B cell (primary cell): Measurements from ENCODE around the gene NDRG3. TPM values are rescaled to one million over a fixed set of nuclear protein-coding genes. Genes with fewer than 3 reads are reported as not detected.

Experiments
- ATAC-seq: fragments of 200-7000 bp; cut with Tn5 transposase; one replicate; pipeline ENCODE4 v1.10.0; 2021; ENCODE audit warnings: low read depth, mild to moderate bottlenecking, moderate number of reproducible peaks, moderate library complexity
- CTCF ChIA-PET: fragments of 350-600 bp; sonication (Branson Sonifier 250); formaldehyde crosslinking; loops from one replicate; lab custom pipeline; 2021; ENCODE audit warnings: antibody characterized with exemption, inconsistent platforms; lab: Charles Lee
- POLR2A ChIA-PET: fragments of 350-600 bp; sonication (Branson Sonifier 250); formaldehyde crosslinking; loops from one replicate; lab custom pipeline; 2021; ENCODE audit warnings: antibody characterized with exemption; lab: Charles Lee
- DNase-seq: peaks from one replicate; pipeline ENCODE4 v3.0.0; 2013
- H2AFZ ChIP-seq: 2 replicates; pipeline ENCODE4 v1.6.1; 2012; ENCODE audit warnings: mild to moderate bottlenecking, low read depth, low read length; ENCODE audit not compliant: insufficient read depth, poor library complexity, severe bottlenecking
- H3K27ac ChIP-seq, 2 donors: 1 replicate in 1 of 2; 2 replicates in 1 of 2; pipeline ENCODE4 v1.5.1; 2012 to 2013; ENCODE audit warnings: low read length in 2 of 2, mild to moderate bottlenecking in 2 of 2, moderate library complexity in 1 of 2
- H3K27me3 ChIP-seq, 4 experiments: fragments of 200-600 bp in 1 of 4; sonication (generic) in 1 of 4; replicated peaks in 1 of 4; 1 replicate in 2 of 4; 2 replicates in 2 of 4; pipeline versions ENCODE4 v1.6.1 to v1.7.0; 2013 to 2016; ENCODE audit warnings: low read length in 3 of 4, mild to moderate bottlenecking in 2 of 4, mixed read lengths in 1 of 4, moderate library complexity in 1 of 4; ENCODE audit not compliant: insufficient read depth in 4 of 4, control insufficient read depth in 3 of 4; ENCODE audit errors: control extremely low read depth in 1 of 4
- H3K36me3 ChIP-seq, 2 experiments: replicated peaks in 1 of 2; 1 replicate in 1 of 2; 2 replicates in 1 of 2; pipeline versions ENCODE4 v1.6.1 to v1.7.1; 2013; ENCODE audit warnings: low read length in 1 of 2; ENCODE audit not compliant: insufficient read depth in 2 of 2, control insufficient read depth in 1 of 2; ENCODE audit errors: control extremely low read depth in 1 of 2, extremely low read depth in 1 of 2
- H3K4me1 ChIP-seq, 2 donors: fragments of 200-600 bp in 1 of 2; sonication (generic) in 1 of 2; 1 replicate in 1 of 2; 2 replicates in 1 of 2; pipeline versions ENCODE4 v1.5.1 to v1.6.1; 2013 to 2017; ENCODE audit warnings: low read length in 2 of 2; ENCODE audit not compliant: control insufficient read depth in 2 of 2, insufficient read depth in 2 of 2
- H3K4me2 ChIP-seq: replicated peaks from 2 replicates; pipeline ENCODE3; 2012; ENCODE audit warnings: mild to moderate bottlenecking, low read depth, low read length; ENCODE audit not compliant: poor library complexity, severe bottlenecking
- H3K4me3 ChIP-seq, 5 experiments: fragments of 200-600 bp in 1 of 5; sonication (generic) in 1 of 5; 1 replicate in 3 of 5; 2 replicates in 2 of 5; pipeline versions ENCODE4 v1.5.1 to v1.7.0; 2011 to 2016; ENCODE audit warnings: low read length in 4 of 5, mild to moderate bottlenecking in 4 of 5, low read depth in 2 of 5, control low read depth in 1 of 5, moderate library complexity in 1 of 5; ENCODE audit not compliant: insufficient read depth in 1 of 5; ENCODE audit errors: control extremely low read depth in 1 of 5, extremely low read depth in 1 of 5
- H3K79me2 ChIP-seq: fragments of 200-600 bp; sonication (generic); one replicate; pipeline ENCODE4 v1.6.0; 2016; ENCODE audit warnings: low read length; ENCODE audit not compliant: control insufficient read depth, insufficient read depth
- H3K9ac ChIP-seq: fragments of 200-600 bp; sonication (generic); 2 replicates; pipeline ENCODE4 v1.6.1; 2017; ENCODE audit warnings: mild to moderate bottlenecking, low read length, moderate library complexity
- H3K9me3 ChIP-seq, 3 donors: one replicate each; pipeline versions ENCODE4 v1.6.1 to v1.7.1; 2013; ENCODE audit warnings: low read length in 2 of 3; ENCODE audit not compliant: control insufficient read depth in 2 of 3, insufficient read depth in 1 of 3; ENCODE audit errors: control extremely low read depth in 1 of 3
- H4K20me1 ChIP-seq: 2 replicates; pipeline ENCODE4 v1.6.0; 2012; ENCODE audit warnings: mild to moderate bottlenecking, low read length; ENCODE audit not compliant: insufficient read depth, control insufficient read depth, poor library complexity, severe bottlenecking
- H3K27ac Mint-ChIP-seq: one replicate; pipeline ENCODE4 v1.8.0; 2021; ENCODE audit warnings: mixed read lengths
- H3K27me3 Mint-ChIP-seq: one replicate; pipeline ENCODE4 v1.8.0; 2021; ENCODE audit warnings: mixed read lengths
- H3K4me1 Mint-ChIP-seq: one replicate; pipeline ENCODE4 v1.8.0; 2021; ENCODE audit warnings: mixed read lengths
- H3K4me3 Mint-ChIP-seq: one replicate; pipeline ENCODE4 v1.8.0; 2021; ENCODE audit warnings: mixed read lengths
- H3K9me3 Mint-ChIP-seq: one replicate; pipeline ENCODE4 v1.8.0; 2022; ENCODE audit warnings: mixed read lengths; ENCODE audit not compliant: insufficient read depth
- CTCF ChIP-seq: fragments of 200-600 bp; IDR thresholded peaks from one replicate; pipeline ENCODE4 v1.8.0; 2022; ENCODE audit warnings: antibody characterized with exemption, mild to moderate bottlenecking
- EZH2 ChIP-seq: IDR thresholded peaks from 2 replicates; pipeline ENCODE4 v1.6.1; 2012; ENCODE audit warnings: borderline replicate concordance, low read depth, mild to moderate bottlenecking, moderate library complexity, low read length; ENCODE audit not compliant: insufficient read depth, poor library complexity, severe bottlenecking
- WGBS: methylation state at CpG from one replicate; pipeline ENCODE4 v1.1.5; 2013; ENCODE audit warnings: missing lambda C conversion rate; ENCODE audit not compliant: insufficient coverage; 5-methylcytosine and 5-hydroxymethylcytosine counted together
- intact Hi-C: fragments of 100-400 bp; cut with micrococcal nuclease; formaldehyde crosslinking; loops from one replicate; pipeline ENCODE4 v1.10.0; 2022
- polyA plus RNA-seq: library from polyadenylated mRNA; depleted of rRNA; stranded (reverse); fragments of >200 nt; gene quantifications from 2 replicates; pipeline ENCODE4 v1.2.3, GENCODE V29; 2012
- total RNA-seq, 2 donors: library from RNA; stranded (reverse); fragments of 120-200 nt in 1 of 2; gene quantifications; 1 replicate in 1 of 2; 2 replicates in 1 of 2; pipeline versions ENCODE4 v1.2.3 to v1.2.4, GENCODE V29; 2013 to 2022

NDRG3 gene
- total and polyA plus RNA-seq, 2 donors (not counting 1 experiment from before 2014, with no cell fraction given): 15.7 to 26.1 TPM

GRCh38 chr20:36737183-36737499 is 8.7 kb downstream of the NDRG3 start:
- Histone ChIP-seq H2AFZ (no peak overlapping the region), H3K4me1 (no peaks in the 10 kb centered on the region), H3K27ac (no peak overlapping the region), H3K9me3 (no peaks in the 10 kb centered on the region), H4K20me1 (no peaks in the 10 kb centered on the region), H3K79me2 (peaks cover 32% of the 10 kb centered on the region), H3K9ac (no peak overlapping the region), H3K4me2 (no peak overlapping the region), H3K27me3 (no peaks in the 10 kb centered on the region), H3K4me3 (no peak overlapping the region), H3K36me3 (no peaks in the 10 kb centered on the region)
- H3K27ac Mint-ChIP-seq: no peak overlapping the region
- intact Hi-C loops: no loop called here
- WGBS: 90% methylated on average over 4 of the region's 6 CpGs
- ChIA-PET POLR2A (no interaction called here), CTCF (interaction anchor here (1.0 to 1.8 kb wide), 4 partner anchors 71 to 535 kb away, joined by 3 to 5 read pairs (median 4); no protein-coding TSS in a partner anchor)
- TF ChIP-seq EZH2 (no peak), CTCF (no peak)
- H3K4me1 Mint-ChIP-seq: peaks cover 6% of the 10 kb centered on the region
- ATAC-seq (no peak), DNase-seq (no peak)
- no peaks in the 10 kb centered on the region for H3K27me3 Mint-ChIP-seq
- no peak overlapping the region for H3K4me3 Mint-ChIP-seq
- H3K9me3 Mint-ChIP-seq: no peaks in the 10 kb centered on the region

GRCh38 chr20:36736451-36737182 is 9.3 kb downstream of the NDRG3 start:
- Histone ChIP-seq H3K4me2 (no peak overlapping the region), H4K20me1 (no peaks in the 10 kb centered on the region), H3K36me3 (no peaks in the 10 kb centered on the region), H3K9me3 (no peaks in the 10 kb centered on the region), H3K27me3 (no peaks in the 10 kb centered on the region), H3K4me3 (no peak overlapping the region), H3K79me2 (peaks cover 37% of the 10 kb centered on the region), H2AFZ (no peak overlapping the region), H3K27ac (no peak overlapping the region), H3K9ac (no peak overlapping the region), H3K4me1 (no peaks in the 10 kb centered on the region)
- POLR2A ChIA-PET: no interaction called here
- no peaks in the 10 kb centered on the region for H3K27me3 Mint-ChIP-seq
- H3K27ac Mint-ChIP-seq: no peak overlapping the region
- ATAC-seq: no peak
- no peaks in the 10 kb centered on the region for H3K9me3 Mint-ChIP-seq
- WGBS: 94% methylated on average over 2 of the region's 3 CpGs
- no peak for DNase-seq
- CTCF ChIA-PET: interaction anchor here (0.6 to 1.8 kb wide), 7 partner anchors 10 to 549 kb away, joined by 3 to 5 read pairs (median 3); partner anchors contain the start of gene NDRG3
- intact Hi-C loops: no loop called here
- H3K4me1 Mint-ChIP-seq: peaks cover 6% of the 10 kb centered on the region
- no peak overlapping the region for H3K4me3 Mint-ChIP-seq
- TF ChIP-seq EZH2 (no peak), CTCF (no peak)
